ENCODE data around the gene PELI1.
"Not testable (repeated sequence)": the region's sequence is repeated elsewhere in the genome, so short reads cannot be mapped to it uniquely, and the experiment has no call there.

Gene PELI1

GRCh38 chr2:64080179-64080578 is 64.0 kb downstream of the PELI1 start:
- no peak for DNase-seq

- DNase-seq, result not testable (repeated sequence)
These were observed 64.5 kb downstream of the PELI1 start for GRCh38 chr2:64079688-64080087.

GRCh38 chr2:64076828-64077227 is 67.4 kb downstream of the PELI1 start:
- not testable (repeated sequence) for DNase-seq

- DNase-seq, result not testable (repeated sequence)
These were observed 69.6 kb downstream of the PELI1 start for GRCh38 chr2:64074616-64075015.

- no peak for DNase-seq
These were observed 76.9 kb downstream of the PELI1 start for GRCh38 chr2:64067326-64067725.

GRCh38 chr2:64065516-64065915 is 78.7 kb downstream of the PELI1 start:
- DNase-seq, result no peak

- no peak for DNase-seq
These were observed 80.3 kb downstream of the PELI1 start for GRCh38 chr2:64063924-64064331.

- no peak for DNase-seq
These were observed 80.8 kb downstream of the PELI1 start for GRCh38 chr2:64063454-64063853.

GRCh38 chr2:64062840-64063239 is 81.4 kb downstream of the PELI1 start:
- DNase-seq, result no peak

GRCh38 chr2:64059270-64059669 is 85.0 kb downstream of the PELI1 start:
- no peak for DNase-seq

GRCh38 chr2:64056021-64056420 is 88.2 kb downstream of the PELI1 start:
- DNase-seq, result no peak

GRCh38 chr2:64054161-64054915 is 89.9 kb downstream of the PELI1 start:
- no peak for DNase-seq

GRCh38 chr2:64052463-64053241 is 91.6 kb downstream of the PELI1 start:
- DNase-seq, result peak in 1 of 2 experiments; percentile 31

GRCh38 chr2:64049633-64050220 is 94.5 kb downstream of the PELI1 start:
- peak; percentile 81 to 84 for DNase-seq

- DNase-seq, result no peak
These were observed 98.3 kb downstream of the PELI1 start for GRCh38 chr2:64045938-64046337.

Data from Kasumi-1 (cell line).